HG03097 (cell line): ENCODE measurements around the gene THOC5.

Experiments
- ATAC-seq: cut with Tn5 transposase; IDR thresholded peaks from one replicate; pipeline ENCODE4 v1.9.1; 2021; ENCODE audit not compliant: unreplicated experiment, low FRiP score

Gene THOC5

GRCh38 chr22:29478326-29479276 lies 75.0 kb downstream of the THOC5 start:
- no peak for ATAC-seq

DNA sequence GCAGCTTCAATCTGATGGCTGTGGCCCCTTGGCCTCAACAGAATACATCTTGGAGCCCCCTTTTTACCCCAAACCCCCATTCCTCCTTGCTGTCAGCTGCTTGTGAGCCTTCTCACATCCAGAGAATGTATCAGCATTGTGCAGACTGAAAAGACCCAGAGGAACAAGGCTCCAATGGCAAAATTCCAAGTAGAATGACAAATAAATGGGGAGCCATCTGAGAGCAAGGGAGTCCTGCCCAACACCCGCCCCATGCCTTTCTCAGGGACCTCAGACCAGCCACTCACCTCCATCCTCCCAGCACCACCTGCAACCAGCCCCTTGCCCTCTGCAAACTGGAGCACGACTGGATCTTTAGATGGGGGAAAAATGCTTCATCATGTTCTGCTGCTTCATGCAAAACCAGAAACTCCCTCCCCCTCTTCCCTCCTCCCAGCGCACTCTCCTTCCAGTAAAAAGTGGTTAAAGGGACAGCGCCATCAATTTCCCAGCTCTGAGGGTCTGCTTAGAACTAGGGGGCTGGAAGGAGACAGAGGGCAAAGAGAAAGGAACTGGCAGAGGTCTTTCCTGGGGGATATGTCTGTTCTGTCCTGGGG lies 75.7 kb downstream of the THOC5 start:
- no peak for ATAC-seq

DNA sequence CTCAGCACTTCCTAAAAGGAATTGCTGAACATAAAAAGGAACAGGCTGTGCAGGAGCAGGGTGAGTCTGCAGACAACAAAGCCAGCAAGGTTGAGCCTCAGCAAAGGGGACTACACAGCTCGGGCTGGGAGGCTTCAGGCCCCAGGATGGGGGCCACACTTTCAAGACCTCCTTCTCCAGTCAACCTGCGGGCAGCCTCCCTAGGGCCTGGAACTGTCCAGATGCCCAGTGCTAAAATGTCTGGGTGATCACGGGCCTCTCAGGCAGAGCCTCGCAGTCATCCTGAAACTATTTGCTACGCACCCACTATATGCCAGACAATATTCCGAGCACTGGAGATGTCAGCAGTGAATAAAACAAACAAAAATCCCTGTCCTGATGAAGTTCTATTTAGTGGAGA lies 77.4 kb downstream of the THOC5 start:
- no peak for ATAC-seq

- no peak for ATAC-seq
Measured at GRCh38 chr22:29475550-29475949, 78.0 kb downstream of the THOC5 start.

DNA sequence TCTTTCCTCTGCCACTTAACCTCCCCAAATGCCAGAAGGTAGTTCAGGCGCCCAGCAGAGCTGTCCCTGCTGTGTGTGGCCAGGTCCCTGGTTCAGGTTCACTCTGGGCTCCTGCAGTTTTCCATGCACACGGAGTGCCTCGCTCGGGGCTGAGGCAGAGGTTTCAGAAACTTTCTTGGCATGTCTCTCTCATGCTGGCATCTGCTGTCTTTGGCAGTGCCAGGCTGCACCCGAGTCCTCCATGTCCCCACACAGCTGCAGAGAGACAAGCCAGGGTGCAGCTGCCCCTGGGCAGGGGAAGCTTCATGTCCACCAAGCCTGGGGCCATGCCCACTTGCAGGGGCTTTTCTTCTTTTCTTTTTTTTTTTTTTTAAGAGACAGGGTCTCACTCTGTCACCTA lies 80.6 kb downstream of the THOC5 start:
- ATAC-seq = no peak

DNA sequence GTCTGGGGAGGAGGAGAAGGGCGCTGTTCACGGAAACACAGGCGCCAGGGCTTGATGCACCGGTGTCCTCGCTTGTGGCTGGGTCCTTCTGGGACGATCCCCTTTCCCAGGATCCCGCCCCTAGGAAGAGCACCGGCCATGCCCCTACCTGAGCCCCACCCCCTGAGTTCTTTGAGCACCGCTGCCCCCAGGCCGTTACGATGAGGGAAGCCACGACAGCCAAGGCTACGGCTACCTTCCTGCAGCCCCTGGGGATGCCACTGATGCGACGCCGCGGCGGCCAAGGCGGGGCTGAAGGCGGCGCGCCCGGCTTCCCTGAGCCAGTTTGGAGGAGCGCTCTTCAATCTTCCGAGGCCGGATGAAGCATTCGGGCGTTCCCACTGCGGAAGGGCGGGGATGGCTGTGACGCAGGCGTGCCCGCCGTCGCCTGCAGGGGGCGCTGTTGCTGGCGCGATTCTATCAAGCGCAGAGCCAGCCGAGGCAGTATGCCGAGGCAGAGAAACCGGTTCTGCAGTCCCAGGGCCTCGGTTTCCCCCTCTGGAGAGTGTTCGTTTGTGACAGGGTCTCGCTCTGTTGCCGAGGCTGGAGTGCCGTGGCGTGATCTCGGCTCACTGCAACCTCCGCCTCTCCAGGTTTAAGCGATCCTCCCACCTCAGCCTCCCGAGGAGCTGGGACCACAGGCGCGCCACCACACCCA lies 83.2 kb downstream of the THOC5 start:
- ATAC-seq = no peak

GRCh38 chr22:29469755-29470154 lies 83.8 kb downstream of the THOC5 start:
- ATAC-seq = no peak

DNA sequence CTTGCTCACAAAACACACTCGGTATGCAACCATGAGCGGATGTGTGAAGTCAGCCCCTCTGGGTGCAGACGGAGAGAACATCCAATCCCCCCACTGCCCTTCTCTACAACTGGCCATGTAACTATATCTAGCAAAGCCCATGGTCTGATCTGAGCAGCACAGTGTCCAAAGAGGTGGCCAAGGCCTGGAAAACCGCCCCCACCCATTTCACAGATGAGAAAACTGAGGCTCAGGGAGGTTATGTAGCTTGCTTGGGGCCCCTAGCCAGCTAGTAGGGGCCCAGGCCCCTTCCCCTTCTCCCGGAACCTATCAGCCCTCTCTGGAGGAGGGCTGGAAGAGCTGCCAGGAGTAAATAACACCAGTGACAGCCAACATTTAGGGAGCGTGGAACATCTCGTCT lies 89.0 kb downstream of the THOC5 start:
- ATAC-seq = no peak

DNA sequence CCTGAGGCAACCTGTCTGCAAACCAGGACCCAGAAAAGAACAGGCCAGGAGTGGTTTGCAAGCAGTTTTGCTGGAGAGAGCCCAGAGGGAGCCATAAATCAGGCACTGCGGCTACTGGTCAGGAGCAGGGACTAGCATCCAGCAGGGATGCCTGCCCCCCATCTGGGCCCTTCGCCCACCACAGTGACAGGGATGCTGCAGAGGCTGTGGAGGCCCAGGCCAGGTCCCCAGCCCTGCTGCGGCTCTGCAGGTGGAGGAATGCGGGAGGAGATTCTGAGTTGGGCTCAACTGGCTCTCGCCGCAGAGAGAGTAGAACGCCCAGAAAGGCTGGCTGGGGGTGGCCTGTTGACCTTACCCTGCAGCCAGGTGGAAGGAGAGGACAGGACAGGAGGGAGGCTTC lies 89.9 kb downstream of the THOC5 start:
- no peak for ATAC-seq

DNA sequence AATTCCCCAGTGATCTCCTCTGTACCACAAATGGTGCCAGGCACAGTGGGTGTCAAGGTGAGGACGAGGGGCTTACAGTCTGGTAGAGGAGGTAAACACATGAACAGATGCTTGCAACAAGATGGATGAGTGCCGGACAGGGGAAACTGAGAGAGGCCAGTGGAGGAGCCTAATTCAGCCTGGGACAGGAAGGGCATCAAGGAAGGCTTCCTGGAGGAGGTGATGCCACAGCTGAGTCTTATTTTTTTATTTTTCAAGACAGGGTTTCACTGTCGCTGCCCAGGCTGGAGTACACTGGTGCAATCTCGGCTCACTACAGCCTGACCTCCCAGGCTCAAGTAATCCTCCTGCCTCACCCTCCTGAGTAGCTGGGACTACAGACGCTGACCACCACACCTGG lies 92.3 kb downstream of the THOC5 start:
- ATAC-seq = no peak

DNA sequence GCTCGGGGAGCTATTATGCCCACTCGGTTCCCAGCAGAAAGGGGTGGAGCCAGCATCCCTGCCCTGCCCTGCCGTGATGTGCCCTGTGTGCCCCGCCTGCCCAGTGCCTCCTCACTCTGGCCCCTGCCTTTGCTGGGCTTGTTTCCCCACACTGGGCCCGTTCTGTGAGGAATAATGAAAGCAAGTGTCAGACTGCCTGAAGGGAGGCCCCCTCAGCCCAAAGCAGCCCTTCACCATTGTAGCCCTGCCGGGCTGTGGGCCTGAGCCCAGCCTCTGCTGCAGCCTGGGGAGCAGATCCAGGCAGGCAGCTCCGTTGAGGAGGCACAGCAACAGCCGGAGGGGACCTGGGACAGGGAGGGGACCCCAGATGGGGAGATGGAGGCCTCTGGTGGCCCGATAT lies 93.8 kb downstream of the THOC5 start:
- no peak for ATAC-seq

- no peak for ATAC-seq
Measured at GRCh38 chr22:29458551-29458950, 95.0 kb downstream of the THOC5 start.

DNA sequence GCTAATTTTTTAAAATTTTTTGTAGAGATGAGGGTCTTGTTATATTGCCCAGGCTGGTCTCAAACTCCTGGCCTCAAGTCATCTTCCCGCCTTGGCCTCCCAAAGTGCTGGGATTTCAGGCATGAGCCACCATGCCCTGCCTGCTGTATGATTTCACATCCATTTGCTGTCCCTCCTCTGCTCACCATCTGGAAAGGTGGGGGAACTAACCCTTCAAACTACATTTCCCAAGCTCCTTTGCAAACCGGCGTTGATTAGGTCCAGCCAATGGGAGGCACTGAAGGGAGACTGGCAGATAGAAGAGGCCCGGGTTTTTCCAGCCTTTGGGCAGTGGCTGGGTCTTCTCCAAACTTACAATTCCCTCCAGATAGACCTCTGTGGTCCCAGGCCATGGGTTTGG lies 95.8 kb downstream of the THOC5 start:
- no peak for ATAC-seq

DNA sequence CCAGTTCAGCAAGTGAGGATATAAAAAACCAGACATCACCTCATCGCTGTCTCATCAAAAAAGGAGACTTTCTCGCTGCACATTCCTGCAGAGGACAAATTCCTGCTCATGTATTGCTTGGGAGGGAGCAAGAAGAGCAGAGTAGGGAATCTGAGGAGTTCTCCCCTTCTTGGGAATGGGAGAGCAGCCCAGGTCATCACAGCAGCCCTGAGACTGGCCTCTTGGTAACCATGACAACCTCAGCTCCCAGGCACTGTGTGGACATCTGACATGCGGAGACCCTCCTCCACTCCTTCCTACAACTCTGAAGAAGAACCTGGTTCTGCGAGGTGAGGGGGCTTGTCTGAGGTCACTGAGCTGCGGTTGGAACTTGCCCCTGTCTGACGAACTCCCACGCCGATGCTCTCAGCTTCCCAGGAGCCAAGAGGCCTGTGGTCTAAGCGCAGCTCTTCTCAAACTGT lies 97.3 kb downstream of the THOC5 start:
- no peak for ATAC-seq
